Body of pancreas (tissue), 4 donors: ENCODE measurements around the gene ATF7IP.

Source experiments
- POLR2A ChIP-seq, 3 donors: fragments of 450-650 bp; IDR thresholded peaks; one replicate each; pipeline ENCODE4 v1.6.1; 2016; ENCODE audit warnings: antibody characterized with exemption in 3 of 3, mild to moderate bottlenecking in 2 of 3
- TF ChIP-seq, protein P1 (sequence below), 7 experiments: fragments of 450-650 bp in 4 of 7; fragments of 200-600 bp in 3 of 7; sonication (generic) in 3 of 7; IDR thresholded peaks; one replicate each; pipeline ENCODE4 v1.5.1; 2016 to 2019; ENCODE audit warnings: antibody characterized with exemption in 7 of 7

GRCh38 chr12:14357486-14357885, 8.0 kb upstream of the ATF7IP start:
- TF ChIP-seq, protein P1, sequence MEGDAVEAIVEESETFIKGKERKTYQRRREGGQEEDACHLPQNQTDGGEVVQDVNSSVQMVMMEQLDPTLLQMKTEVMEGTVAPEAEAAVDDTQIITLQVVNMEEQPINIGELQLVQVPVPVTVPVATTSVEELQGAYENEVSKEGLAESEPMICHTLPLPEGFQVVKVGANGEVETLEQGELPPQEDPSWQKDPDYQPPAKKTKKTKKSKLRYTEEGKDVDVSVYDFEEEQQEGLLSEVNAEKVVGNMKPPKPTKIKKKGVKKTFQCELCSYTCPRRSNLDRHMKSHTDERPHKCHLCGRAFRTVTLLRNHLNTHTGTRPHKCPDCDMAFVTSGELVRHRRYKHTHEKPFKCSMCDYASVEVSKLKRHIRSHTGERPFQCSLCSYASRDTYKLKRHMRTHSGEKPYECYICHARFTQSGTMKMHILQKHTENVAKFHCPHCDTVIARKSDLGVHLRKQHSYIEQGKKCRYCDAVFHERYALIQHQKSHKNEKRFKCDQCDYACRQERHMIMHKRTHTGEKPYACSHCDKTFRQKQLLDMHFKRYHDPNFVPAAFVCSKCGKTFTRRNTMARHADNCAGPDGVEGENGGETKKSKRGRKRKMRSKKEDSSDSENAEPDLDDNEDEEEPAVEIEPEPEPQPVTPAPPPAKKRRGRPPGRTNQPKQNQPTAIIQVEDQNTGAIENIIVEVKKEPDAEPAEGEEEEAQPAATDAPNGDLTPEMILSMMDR (IDR thresholded peaks at IDR 0.05): no peak
- no peak for TF ChIP-seq POLR2A (IDR thresholded peaks at IDR 0.05)
